Adrenal gland (tissue), 12 donors: ENCODE measurements around the gene TUBE1. TPM values are rescaled to one million over a fixed set of nuclear protein-coding genes. Genes with fewer than 3 reads are reported as not detected.
A peak's percentile ranks its signal among the peaks of the same experiment; 100 is the strongest.

Source experiments
- DNase-seq, 7 donors: peaks; one replicate each; pipeline ENCODE4 v3.0.0-alpha.2; 2019 to 2020
- H3K27ac ChIP-seq, 5 donors: fragments of 200-600 bp; sonication (generic) in 4 of 5; 1 replicate in 3 of 5; 2 replicates in 2 of 5; pipeline versions ENCODE4 v1.5.1 to v1.8.0; 2016 to 2020; ENCODE audit warnings: mild to moderate bottlenecking in 1 of 5
- H3K27me3 ChIP-seq: fragments of 200-600 bp; 2 replicates; pipeline ENCODE4 v1.8.0; 2021
- H3K36me3 ChIP-seq, 2 donors: fragments of 200-600 bp; replicated peaks in 1 of 2; 1 replicate in 1 of 2; 2 replicates in 1 of 2; pipeline versions ENCODE4 v1.5.1 to v1.8.0; 2018 to 2022
- H3K4me1 ChIP-seq, 2 donors: fragments of 200-600 bp; replicated peaks in 1 of 2; 1 replicate in 1 of 2; 2 replicates in 1 of 2; pipeline versions ENCODE4 v1.5.1 to v1.8.0; 2018 to 2021
- H3K4me3 ChIP-seq, 4 donors: fragments of 200-600 bp; sonication (generic) in 3 of 4; one replicate each; pipeline ENCODE4 v1.5.1; 2016 to 2018
- H3K9me3 ChIP-seq, 3 donors: fragments of 200-600 bp; sonication (generic) in 1 of 3; replicated peaks in 1 of 3; 1 replicate in 2 of 3; 2 replicates in 1 of 3; pipeline versions ENCODE4 v1.5.1 to v1.8.0; 2016 to 2021
- POLR2A ChIP-seq, 2 donors: fragments of 450-650 bp; IDR thresholded peaks; one replicate each; pipeline ENCODE4 v1.6.1; 2017; ENCODE audit warnings: antibody characterized with exemption in 2 of 2, mild to moderate bottlenecking in 2 of 2, moderate library complexity in 1 of 2
- WGBS, 4 donors: extraction: QIAGEN DNeasy Blood & Tissue Kit in 2 of 4; methylation state at CpG; one replicate each; pipeline versions ENCODE4 v1.1.5 to v1.1.7; 2013 to 2017; 5-methylcytosine and 5-hydroxymethylcytosine counted together
- intact Hi-C, 2 donors: fragments of 100-400 bp; cut with DNase I; formaldehyde crosslinking; loops; one replicate each; pipeline versions ENCODE4 v1.14.1 to v1.15.0; 2022 to 2023
- polyA plus RNA-seq, 3 donors: library from polyadenylated mRNA; stranded (reverse); fragments of 200-250 nt in 2 of 3; fragments of 350-450 nt in 1 of 3; fragmentation: Illumina TruSeq in 1 of 3; extraction: RNeasy Lipid Tissue Mini Kit (QIAGEN cat#74804) in 1 of 3; gene quantifications; one replicate each; pipeline ENCODE4 v1.2.3, GENCODE V29; 2013 to 2014
- total RNA-seq, 9 donors: library from RNA; depleted of rRNA in 4 of 9; stranded (reverse); fragments of >200 nt in 4 of 9; fragments of 120-200 nt in 1 of 9; fragmentation: NEBNext Ultra II Directional in 1 of 9; extraction: Animal tissue kit (Norgen Biotek cat#: 25700) in 1 of 9; gene quantifications; one replicate each; pipeline versions ENCODE4 v1.1.0 to v1.2.4, GENCODE V29; 2013 to 2023
- TF ChIP-seq, protein P1 (sequence below), 6 experiments: fragments of 450-650 bp in 4 of 6; fragments of 200-600 bp in 2 of 6; sonication (generic) in 1 of 6; IDR thresholded peaks; 1 replicate in 5 of 6; 2 replicates in 1 of 6; pipeline versions ENCODE4 v1.5.1 to v1.8.0; 2016 to 2021; ENCODE audit warnings: antibody characterized with exemption in 6 of 6, mild to moderate bottlenecking in 2 of 6, moderate library complexity in 1 of 6
- donor health status: healthy with polysubstance abuse.
- donor health status: Bipolar disorder and iron deficiency.
- donor health status: DM: yes; HTN: yes; CAD: no.
- donor health status: DM: no; HTN: no; CAD: no.
- donor health status: DM: no; HTN: no; CAD: no.
- donor health status: DM: yes; HTN: yes; CAD: no.

TUBE1 gene
- total and polyA plus RNA-seq, 12 donors, result 11.1 to 50.0 (median 19.6) TPM

DNA sequence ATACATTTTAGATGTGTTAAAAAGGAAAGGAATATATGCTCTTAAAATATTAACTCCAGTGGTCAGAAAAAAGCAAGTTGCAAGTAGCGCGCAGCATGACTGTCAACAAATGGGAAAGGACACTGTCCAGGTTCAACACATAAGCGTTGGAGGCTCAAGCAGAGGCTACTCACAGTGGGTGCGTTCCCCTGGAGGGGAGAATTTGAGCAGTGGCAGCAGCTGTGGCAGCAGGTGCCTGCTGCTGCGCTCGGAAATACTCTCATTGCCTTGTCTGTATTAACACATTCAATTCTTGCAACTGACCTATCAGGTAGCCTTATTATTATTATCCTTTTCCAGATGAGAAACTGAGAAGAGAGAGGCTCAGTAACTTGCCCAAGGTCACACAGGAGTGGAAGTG lies 55.3 kb downstream of the TUBE1 start:
- no peak overlapping the region for H3K27ac ChIP-seq
- H3K27me3 ChIP-seq, result no peaks in the 10 kb centered on the region
- no peaks in the 10 kb centered on the region for H3K36me3 ChIP-seq
- H3K4me3 ChIP-seq, result no peak overlapping the region
- no peak for DNase-seq
- 78 to 95% (median 90%) methylated on average over 6 of the region's 6 CpGs for WGBS, 4 donors
- H3K9me3 ChIP-seq, result no peaks in the 10 kb centered on the region
- H3K4me1 ChIP-seq, result peaks cover 0 to 21% of the 10 kb centered on the region in 2 donors
- intact Hi-C loops, result no loop called here
- TF ChIP-seq, protein P1, sequence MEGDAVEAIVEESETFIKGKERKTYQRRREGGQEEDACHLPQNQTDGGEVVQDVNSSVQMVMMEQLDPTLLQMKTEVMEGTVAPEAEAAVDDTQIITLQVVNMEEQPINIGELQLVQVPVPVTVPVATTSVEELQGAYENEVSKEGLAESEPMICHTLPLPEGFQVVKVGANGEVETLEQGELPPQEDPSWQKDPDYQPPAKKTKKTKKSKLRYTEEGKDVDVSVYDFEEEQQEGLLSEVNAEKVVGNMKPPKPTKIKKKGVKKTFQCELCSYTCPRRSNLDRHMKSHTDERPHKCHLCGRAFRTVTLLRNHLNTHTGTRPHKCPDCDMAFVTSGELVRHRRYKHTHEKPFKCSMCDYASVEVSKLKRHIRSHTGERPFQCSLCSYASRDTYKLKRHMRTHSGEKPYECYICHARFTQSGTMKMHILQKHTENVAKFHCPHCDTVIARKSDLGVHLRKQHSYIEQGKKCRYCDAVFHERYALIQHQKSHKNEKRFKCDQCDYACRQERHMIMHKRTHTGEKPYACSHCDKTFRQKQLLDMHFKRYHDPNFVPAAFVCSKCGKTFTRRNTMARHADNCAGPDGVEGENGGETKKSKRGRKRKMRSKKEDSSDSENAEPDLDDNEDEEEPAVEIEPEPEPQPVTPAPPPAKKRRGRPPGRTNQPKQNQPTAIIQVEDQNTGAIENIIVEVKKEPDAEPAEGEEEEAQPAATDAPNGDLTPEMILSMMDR (IDR thresholded peaks at IDR 0.05), result no peak
- TF ChIP-seq POLR2A (IDR thresholded peaks at IDR 0.05), result no peak

DNA sequence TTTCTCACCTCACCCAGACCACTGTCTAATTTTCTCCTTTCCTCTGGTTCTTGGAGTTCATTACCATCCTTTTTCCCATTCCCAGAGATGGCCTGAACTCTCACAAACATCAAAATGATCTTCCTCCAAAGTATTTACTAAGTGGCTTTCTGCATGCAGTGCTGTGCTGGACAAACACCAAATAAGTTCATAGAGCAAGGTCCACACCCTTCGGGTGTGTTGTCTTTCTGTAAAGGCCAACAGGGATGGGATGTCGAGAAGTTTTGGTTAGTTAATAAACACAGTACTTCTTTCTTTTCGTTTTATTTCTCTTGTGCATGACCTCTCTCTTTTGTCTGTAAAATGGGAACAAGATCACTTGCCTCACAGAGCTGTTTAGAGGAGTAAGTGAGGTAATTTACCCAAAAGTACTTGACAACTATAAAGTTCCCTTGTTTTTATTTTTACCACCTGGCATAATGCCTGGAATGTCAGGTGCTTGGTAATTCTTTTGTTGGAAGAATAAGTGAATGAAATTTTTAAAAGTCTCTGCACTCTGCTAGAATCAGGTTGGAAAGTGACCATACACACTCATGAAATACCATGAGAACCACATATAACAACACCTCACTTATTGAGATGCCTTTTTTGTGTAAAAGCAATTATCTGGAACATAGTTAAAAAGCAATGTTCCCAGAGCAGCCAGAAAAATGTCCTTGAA lies 56.2 kb downstream of the TUBE1 start:
- no peaks in the 10 kb centered on the region for H3K36me3 ChIP-seq
- no peaks in the 10 kb centered on the region for H3K9me3 ChIP-seq
- 43 to 59% (median 53%) methylated on average over 3 of the region's 3 CpGs for WGBS, 4 donors
- no peak for DNase-seq
- intact Hi-C loops, result no loop called here
- H3K27me3 ChIP-seq, result no peaks in the 10 kb centered on the region
- no peak overlapping the region for H3K27ac ChIP-seq
- TF ChIP-seq, protein P1 (IDR thresholded peaks at IDR 0.05), result no peak
- no peak for TF ChIP-seq POLR2A (IDR thresholded peaks at IDR 0.05)
- H3K4me3 ChIP-seq, result no peak overlapping the region
- H3K4me1 ChIP-seq, result peaks cover 0 to 21% of the 10 kb centered on the region in 2 donors

DNA sequence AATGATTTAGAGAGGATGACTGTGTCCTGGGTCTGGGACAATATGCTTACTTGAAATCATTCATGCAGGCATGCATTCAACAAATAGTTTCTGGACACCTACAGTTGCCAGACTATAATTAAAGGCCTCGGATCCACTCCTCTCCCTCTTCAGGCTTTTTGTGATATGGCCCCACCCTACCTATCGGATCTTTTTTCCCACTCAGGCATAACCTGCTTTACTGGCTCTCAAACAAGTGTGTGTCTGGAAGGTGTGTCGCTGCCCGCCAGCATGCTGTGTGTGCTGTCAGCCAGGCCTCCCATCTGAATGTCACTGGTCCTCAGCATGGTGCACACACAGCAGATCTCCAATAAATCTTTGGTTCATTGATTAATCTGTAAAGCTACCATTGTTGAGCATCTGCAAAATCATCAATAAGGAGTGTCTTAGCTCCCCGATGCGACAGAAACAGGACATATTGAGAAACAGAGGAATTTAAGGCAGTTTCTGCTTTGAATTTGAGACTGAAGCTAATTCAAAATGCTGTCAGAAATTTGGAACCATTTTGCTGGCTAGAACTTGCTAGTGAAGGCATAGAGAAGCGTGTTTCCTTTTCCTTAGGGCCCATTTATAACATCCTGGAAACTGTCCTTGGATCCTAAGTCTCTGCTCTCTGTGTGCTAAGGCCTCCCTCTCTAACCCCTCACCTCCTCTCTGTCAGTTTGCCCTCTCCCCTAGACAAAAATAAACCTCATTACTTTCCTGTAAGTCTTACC lies 56.9 kb downstream of the TUBE1 start:
- TF ChIP-seq, protein P1 (IDR thresholded peaks at IDR 0.05), result no peak
- no peak for TF ChIP-seq POLR2A (IDR thresholded peaks at IDR 0.05)
- H3K27ac ChIP-seq, result peak overlapping the region in 1 of 5 donors; percentile 20
- H3K4me3 ChIP-seq, result no peak overlapping the region
- intact Hi-C loops, result no loop called here
- H3K4me1 ChIP-seq, result peaks cover 0 to 14% of the 10 kb centered on the region in 2 donors
- H3K27me3 ChIP-seq, result no peaks in the 10 kb centered on the region
- WGBS, 4 donors, result 76 to 90% (median 82%) methylated on average over 7 of the region's 7 CpGs
- no peak for DNase-seq
- H3K9me3 ChIP-seq, result no peaks in the 10 kb centered on the region
- H3K36me3 ChIP-seq, result no peaks in the 10 kb centered on the region

DNA sequence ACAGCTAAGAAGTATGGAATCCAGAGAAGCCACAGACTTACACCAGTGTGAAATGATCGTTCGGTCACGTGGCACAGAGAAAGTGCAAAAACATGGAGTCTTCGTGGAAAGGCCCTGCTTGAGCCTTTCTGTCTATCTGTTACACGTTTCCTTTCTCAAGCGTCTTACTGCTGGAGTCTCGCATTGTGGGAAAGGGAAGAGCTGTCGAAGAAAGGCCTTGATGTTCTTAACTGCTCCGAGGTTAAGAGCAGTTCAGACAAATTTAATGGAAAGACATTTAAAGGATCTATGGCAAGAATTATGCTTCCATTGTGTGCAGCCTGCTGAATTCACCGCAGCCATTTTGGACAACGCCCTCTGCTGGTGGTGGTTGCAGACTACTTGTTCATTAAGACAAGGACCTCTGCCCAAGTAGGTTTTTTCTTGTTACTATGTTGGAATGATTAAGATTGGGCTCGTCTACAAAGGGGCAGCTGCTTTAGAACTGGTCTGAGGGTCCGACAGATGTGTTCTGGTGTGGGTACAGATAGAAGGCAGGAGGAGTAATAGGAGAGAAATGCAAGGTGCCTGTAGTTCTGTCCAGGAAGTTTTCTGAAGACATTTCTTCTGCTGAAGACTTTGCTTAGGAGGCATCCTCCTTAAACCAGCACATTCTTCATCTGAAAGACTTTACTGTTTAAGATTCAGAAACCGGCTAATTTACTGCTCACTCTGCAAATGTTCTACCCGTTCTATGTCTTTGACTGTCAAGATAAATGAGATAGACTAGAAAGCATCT lies 58.0 kb downstream of the TUBE1 start:
- no peaks in the 10 kb centered on the region for H3K9me3 ChIP-seq
- TF ChIP-seq, protein P1 (IDR thresholded peaks at IDR 0.05), result peak; percentile 37 to 63 (median 56)
- TF ChIP-seq POLR2A (IDR thresholded peaks at IDR 0.05), result no peak
- 73 to 81% (median 76%) methylated on average over 15 of the region's 15 CpGs for WGBS, 4 donors
- no peak overlapping the region for H3K4me3 ChIP-seq
- H3K4me1 ChIP-seq, result peaks cover 0 to 7% of the 10 kb centered on the region in 2 donors
- no peaks in the 10 kb centered on the region for H3K36me3 ChIP-seq
- H3K27me3 ChIP-seq, result no peaks in the 10 kb centered on the region
- no peak overlapping the region for H3K27ac ChIP-seq
- peak; percentile 44 to 81 (median 63) for DNase-seq
- intact Hi-C loops, result no loop called here
